Activated CD8-positive, alpha-beta T cell treated with anti-CD3 and anti-CD28 coated beads for 36 hours (primary cell): ENCODE results near the gene DDX4. TPM values are rescaled to one million over a fixed set of nuclear protein-coding genes. Genes with fewer than 3 reads are reported as not detected.

Experiments used
- ATAC-seq: fragments of 200-7000 bp; cut with Tn5 transposase; one replicate; pipeline ENCODE4 v1.10.0; 2021; ENCODE audit warnings: mild to moderate bottlenecking, moderate library complexity
- CTCF ChIA-PET: fragments of 350-600 bp; sonication (Branson Sonifier 250); formaldehyde crosslinking; loops from one replicate; lab custom pipeline; 2021; ENCODE audit warnings: antibody characterized with exemption; lab: Charles Lee
- POLR2A ChIA-PET: fragments of 350-600 bp; sonication (Branson Sonifier 250); formaldehyde crosslinking; loops from one replicate; lab custom pipeline; 2021; ENCODE audit warnings: antibody characterized with exemption; lab: Charles Lee
- DNase-seq: peaks from one replicate; pipeline ENCODE4 v3.0.0-alpha.2; 2020
- H3K27ac Mint-ChIP-seq: one replicate; pipeline ENCODE4 v1.8.0; 2021; ENCODE audit warnings: mild to moderate bottlenecking, mixed read lengths
- H3K27me3 Mint-ChIP-seq: one replicate; pipeline ENCODE4 v1.8.0; 2021; ENCODE audit warnings: mixed read lengths
- H3K36me3 Mint-ChIP-seq: one replicate; pipeline ENCODE4 v1.8.0; 2021; ENCODE audit warnings: low read depth, mixed read lengths
- H3K4me1 Mint-ChIP-seq: one replicate; pipeline ENCODE4 v1.8.0; 2021; ENCODE audit warnings: low read depth, mixed read lengths
- H3K4me3 Mint-ChIP-seq: one replicate; pipeline ENCODE4 v1.8.0; 2021; ENCODE audit warnings: mild to moderate bottlenecking, moderate library complexity, mixed read lengths
- H3K9me3 Mint-ChIP-seq: one replicate; pipeline ENCODE4 v1.8.0; 2021; ENCODE audit warnings: mixed read lengths
- CTCF ChIP-seq: fragments of 200-600 bp; IDR thresholded peaks from one replicate; pipeline ENCODE4 v1.8.0; 2022; ENCODE audit warnings: antibody characterized with exemption, mild to moderate bottlenecking
- intact Hi-C: fragments of 100-400 bp; cut with micrococcal nuclease; formaldehyde crosslinking; loops from one replicate; pipeline ENCODE4 v1.10.0; 2022
- total RNA-seq, 2 experiments: library from RNA; stranded (reverse); gene quantifications; one replicate each; pipeline ENCODE4 v1.2.3, GENCODE V29; 2021

Gene DDX4
- total RNA-seq, 2 experiments from 2014 or later: not detected

- ChIA-PET CTCF (no interaction called here), POLR2A (interaction anchor here (0.6 kb wide), 1 partner anchor 363 kb away, joined by 3 read pairs; no protein-coding TSS in a partner anchor)
- Mint-ChIP-seq H3K36me3 (no peaks in the 10 kb centered on the region), H3K27ac (no peak overlapping the region), H3K4me1 (peaks cover 22% of the 10 kb centered on the region), H3K9me3 (no peaks in the 10 kb centered on the region), H3K27me3 (peaks cover 6% of the 10 kb centered on the region), H3K4me3 (no peak overlapping the region)
- intact Hi-C loops: no loop called here
- no peak for TF ChIP-seq CTCF
- ATAC-seq (no peak), DNase-seq (no peak)
Measured at GRCh38 chr5:55851675-55851979, 113.8 kb downstream of the DDX4 start.

GRCh38 chr5:55852503-55852902 is 114.6 kb downstream of the DDX4 start:
- ATAC-seq: no peak
- no peak for TF ChIP-seq CTCF

GRCh38 chr5:55853041-55853670 is 115.3 kb downstream of the DDX4 start:
- H3K4me3 Mint-ChIP-seq: no peak overlapping the region
- CTCF ChIA-PET: interaction anchor here (1.0 kb wide), 1 partner anchor 16 kb away, joined by 3 read pairs; no protein-coding TSS in a partner anchor
- no peaks in the 10 kb centered on the region for H3K36me3 Mint-ChIP-seq
- H3K4me1 Mint-ChIP-seq: peaks cover 29% of the 10 kb centered on the region
- POLR2A ChIA-PET: no interaction called here
- no peak for DNase-seq
- peaks cover 6% of the 10 kb centered on the region for H3K27me3 Mint-ChIP-seq
- H3K9me3 Mint-ChIP-seq: no peaks in the 10 kb centered on the region
- no peak for TF ChIP-seq CTCF
- H3K27ac Mint-ChIP-seq: no peak overlapping the region
- ATAC-seq: no peak
- intact Hi-C loops: no loop called here

More at GRCh38 chr5:55852503-55852902, 114.6 kb downstream of the DDX4 start:
- no peaks in the 10 kb centered on the region for H3K9me3 Mint-ChIP-seq
- POLR2A ChIA-PET: no interaction called here
- CTCF ChIA-PET: interaction anchor here (1.0 kb wide), 1 partner anchor 15 kb away, joined by 3 read pairs; no protein-coding TSS in a partner anchor
- H3K27ac Mint-ChIP-seq: no peak overlapping the region
- no peak overlapping the region for H3K4me3 Mint-ChIP-seq
- no peaks in the 10 kb centered on the region for H3K36me3 Mint-ChIP-seq
- intact Hi-C loops: no loop called here
- H3K27me3 Mint-ChIP-seq: peaks cover 6% of the 10 kb centered on the region
- no peak for DNase-seq
- peaks cover 27% of the 10 kb centered on the region for H3K4me1 Mint-ChIP-seq

GRCh38 chr5:55853818-55854217 is 116.0 kb downstream of the DDX4 start:
- ChIA-PET POLR2A (no interaction called here), CTCF (no interaction called here)
- intact Hi-C loops: no loop called here
- H3K4me3 Mint-ChIP-seq: no peak overlapping the region
- no peak for TF ChIP-seq CTCF
- H3K4me1 Mint-ChIP-seq: peaks cover 29% of the 10 kb centered on the region
- H3K27ac Mint-ChIP-seq: no peak overlapping the region
- no peaks in the 10 kb centered on the region for H3K9me3 Mint-ChIP-seq
- ATAC-seq (no peak), DNase-seq (no peak)
- peaks cover 4% of the 10 kb centered on the region for H3K27me3 Mint-ChIP-seq
- no peaks in the 10 kb centered on the region for H3K36me3 Mint-ChIP-seq

- ATAC-seq (peak; percentile 78), DNase-seq (peak; percentile 59)
- POLR2A ChIA-PET: interaction anchor here (1.0 kb wide), 1 partner anchor 25 kb away, joined by 3 read pairs; no protein-coding TSS in a partner anchor
- Mint-ChIP-seq H3K4me1 (peaks cover 29% of the 10 kb centered on the region), H3K36me3 (no peaks in the 10 kb centered on the region), H3K27me3 (no peaks in the 10 kb centered on the region), H3K4me3 (no peak overlapping the region), H3K27ac (peak overlapping the region; percentile 45), H3K9me3 (peaks cover under 1% of the 10 kb centered on the region)
- intact Hi-C loops: no loop called here
- no peak for TF ChIP-seq CTCF
- CTCF ChIA-PET: interaction anchor here (1.0 kb wide), 1 partner anchor 26 kb away, joined by 3 read pairs; no protein-coding TSS in a partner anchor
Measured at GRCh38 chr5:55855509-55855908, 117.6 kb downstream of the DDX4 start.
